ENCODE results near the gene BIRC5.

Gene BIRC5

GRCh38 chr17:78214016-78214705 lies at the start of gene BIRC5:
Gene BIRC5, plus strand, starts transcription at chr17:78214253. Its CDS starts 64 bp downstream, at chr17:78214317.
- peak; percentile 99 for DNase-seq (ENCODE audit: extremely low spot score)
- no peak for TF ChIP-seq CTCF (IDR thresholded peaks at IDR 0.05; ENCODE audit: control extremely low read depth, extremely low read depth, low read depth, missing control alignments)
- CTCF ChIA-PET = interaction anchor here (1.5 kb wide), 1 partner anchor 12 kb away, joined by 5 read pairs; no protein-coding TSS in a partner anchor
- POLR2A ChIA-PET = no interaction called here

- ChIA-PET CTCF (interaction anchor here (1.2 to 5.6 kb wide), 4 partner anchors 8 to 30 kb away, joined by 3 to 30 read pairs (median 7); no protein-coding TSS in a partner anchor), POLR2A (no interaction called here)
- no peak for DNase-seq (ENCODE audit: extremely low spot score)
- no peak for TF ChIP-seq CTCF (IDR thresholded peaks at IDR 0.05; ENCODE audit: control extremely low read depth, extremely low read depth, low read depth, missing control alignments)
These were observed 49.1 kb upstream of the BIRC5 start for GRCh38 chr17:78164748-78165607.

- CTCF ChIA-PET = no interaction called here
- POLR2A ChIA-PET = interaction anchor here (0.6 to 0.7 kb wide), 2 partner anchors 8 to 31 kb away, joined by 3 to 7 read pairs; no protein-coding TSS in a partner anchor
- TF ChIP-seq CTCF (IDR thresholded peaks at IDR 0.05; ENCODE audit: control extremely low read depth, extremely low read depth, low read depth, missing control alignments) = no peak
- DNase-seq (ENCODE audit: extremely low spot score) = no peak
These were observed 47.6 kb upstream of the BIRC5 start for GRCh38 chr17:78166416-78166815.

- TF ChIP-seq CTCF (IDR thresholded peaks at IDR 0.05; ENCODE audit: control extremely low read depth, extremely low read depth, low read depth, missing control alignments) = no peak
- POLR2A ChIA-PET = no interaction called here
- CTCF ChIA-PET = interaction anchor here (1.0 to 2.0 kb wide), 6 partner anchors 10 to 56 kb away, joined by 3 to 8 read pairs (median 4); no protein-coding TSS in a partner anchor
- DNase-seq (ENCODE audit: extremely low spot score) = peak; percentile 92
These were observed 45.7 kb upstream of the BIRC5 start, which contains the start of gene SYNGR2 for GRCh38 chr17:78168242-78168902. Gene SYNGR2, plus strand, starts transcription at chr17:78168581. Its CDS starts 36 bp downstream, at chr17:78168617.

GRCh38 chr17:78168903-78169793 lies 44.9 kb upstream of the BIRC5 start:
- peak; percentile 58 for DNase-seq (ENCODE audit: extremely low spot score)
- ChIA-PET CTCF (interaction anchor here (0.7 to 2.0 kb wide), 9 partner anchors 9 to 84 kb away, joined by 3 to 8 read pairs (median 4); no protein-coding TSS in a partner anchor), POLR2A (interaction anchor here (0.8 to 1.5 kb wide), 3 partner anchors 9 to 28 kb away, joined by 3 to 6 read pairs (median 4); no protein-coding TSS in a partner anchor)
- TF ChIP-seq CTCF (IDR thresholded peaks at IDR 0.05; ENCODE audit: control extremely low read depth, extremely low read depth, low read depth, missing control alignments) = no peak
